HG03575 (cell line): ENCODE results near the gene ABTB1.

Experiments
- ATAC-seq: cut with Tn5 transposase; IDR thresholded peaks from one replicate; pipeline ENCODE4 v1.9.1; 2021; ENCODE audit not compliant: unreplicated experiment, insufficient number of reproducible peaks, low FRiP score; ENCODE audit errors: extremely low read depth

The ABTB1 gene

DNA sequence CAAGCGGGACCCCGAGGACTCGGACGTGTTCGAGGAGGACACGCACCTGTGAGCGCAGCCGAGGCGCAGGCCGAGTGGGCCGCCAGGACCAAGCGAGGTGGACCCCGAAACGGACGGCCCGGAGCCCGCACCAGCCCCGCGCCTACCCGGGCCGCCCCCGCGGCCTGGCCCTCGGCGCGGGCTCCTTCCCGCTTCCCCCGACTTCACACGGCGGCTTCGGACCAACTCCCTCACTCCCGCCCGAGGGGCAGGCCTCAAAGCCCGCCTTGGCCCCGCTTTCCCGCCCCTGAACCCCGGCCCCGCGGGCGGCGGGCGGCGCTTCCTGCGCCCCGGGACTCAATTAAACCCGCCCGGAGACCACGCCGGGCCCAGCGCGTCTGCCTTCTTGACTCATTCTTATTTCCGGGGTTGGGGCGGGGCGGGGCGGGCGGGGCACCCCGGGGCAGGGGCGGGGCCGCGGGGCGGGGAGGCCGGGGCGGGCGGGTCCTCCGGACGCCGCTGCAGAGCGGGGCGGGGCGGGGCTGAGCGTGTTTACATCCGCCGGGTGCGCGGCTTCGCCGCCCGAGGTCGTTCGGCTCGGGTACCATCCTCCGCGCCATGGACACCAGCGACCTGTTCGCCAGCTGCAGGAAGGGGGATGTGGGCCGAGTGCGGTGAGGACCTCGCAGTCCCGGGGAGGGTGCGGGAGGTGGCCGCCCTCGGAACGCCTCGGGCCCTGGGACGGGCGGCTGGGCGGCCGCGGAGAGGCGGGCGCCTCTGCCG lies at the start of gene ABTB1:
Gene ABTB1, plus strand, starts transcription at position 524 of the 762 bp plus-strand sequence. Its CDS starts 74 bp downstream, at position 598.
- no peak for ATAC-seq

DNA sequence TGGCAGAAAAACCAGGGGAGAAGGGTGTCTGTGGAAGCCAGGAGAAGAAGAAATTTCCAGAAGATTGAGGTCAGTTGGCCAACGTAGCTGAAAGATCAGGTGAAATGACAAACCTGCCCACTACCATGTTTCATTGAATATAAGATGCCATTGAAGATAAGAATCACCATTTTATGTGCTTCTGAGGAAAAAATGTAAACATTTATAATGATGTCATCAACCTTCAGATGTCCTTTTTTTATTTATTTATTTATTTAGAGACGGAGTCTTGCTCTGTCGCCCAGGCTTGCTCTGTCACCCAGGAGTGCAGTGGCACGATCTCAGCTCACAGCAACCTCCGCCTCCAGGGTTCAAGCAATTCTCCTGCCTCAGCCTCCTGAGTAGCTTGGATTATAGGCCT lies 48.7 kb upstream of the ABTB1 start:
- no peak for ATAC-seq

DNA sequence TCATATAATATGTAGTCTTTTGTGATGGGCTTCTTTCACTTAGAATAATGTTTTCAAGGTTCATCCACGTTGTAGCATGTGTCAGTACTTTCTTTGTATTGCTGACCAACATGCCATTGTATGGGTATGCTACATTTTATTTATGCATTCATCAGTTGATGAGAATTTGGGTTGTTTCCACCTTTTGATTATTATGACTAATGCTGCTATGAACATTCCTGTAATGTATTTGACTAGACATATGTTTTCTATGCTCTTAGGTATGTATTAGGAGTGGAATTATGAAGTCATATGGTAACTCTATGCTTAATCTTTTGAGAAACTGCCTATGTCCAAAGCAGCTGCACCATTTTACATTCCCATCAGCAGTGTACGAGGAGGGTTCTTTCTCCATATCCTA lies 46.9 kb upstream of the ABTB1 start:
- no peak for ATAC-seq

DNA sequence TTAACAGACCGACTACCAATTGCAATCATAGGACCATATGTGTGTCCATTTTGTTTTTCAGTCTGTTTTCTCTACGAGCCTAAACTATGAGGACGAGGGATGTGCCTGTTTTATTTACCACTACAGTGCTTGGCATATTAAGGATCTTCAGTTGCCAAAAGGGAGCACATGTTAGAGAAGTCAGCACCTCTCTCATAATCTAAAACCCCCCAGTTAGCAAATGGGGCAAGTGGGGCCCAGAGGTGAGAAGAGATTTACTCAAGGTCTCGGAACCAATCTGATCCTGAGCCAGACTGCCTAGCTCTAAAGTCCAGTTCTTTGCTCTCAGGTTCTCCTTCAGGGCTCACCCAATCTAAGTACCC lies 44.3 kb upstream of the ABTB1 start:
- no peak for ATAC-seq

DNA sequence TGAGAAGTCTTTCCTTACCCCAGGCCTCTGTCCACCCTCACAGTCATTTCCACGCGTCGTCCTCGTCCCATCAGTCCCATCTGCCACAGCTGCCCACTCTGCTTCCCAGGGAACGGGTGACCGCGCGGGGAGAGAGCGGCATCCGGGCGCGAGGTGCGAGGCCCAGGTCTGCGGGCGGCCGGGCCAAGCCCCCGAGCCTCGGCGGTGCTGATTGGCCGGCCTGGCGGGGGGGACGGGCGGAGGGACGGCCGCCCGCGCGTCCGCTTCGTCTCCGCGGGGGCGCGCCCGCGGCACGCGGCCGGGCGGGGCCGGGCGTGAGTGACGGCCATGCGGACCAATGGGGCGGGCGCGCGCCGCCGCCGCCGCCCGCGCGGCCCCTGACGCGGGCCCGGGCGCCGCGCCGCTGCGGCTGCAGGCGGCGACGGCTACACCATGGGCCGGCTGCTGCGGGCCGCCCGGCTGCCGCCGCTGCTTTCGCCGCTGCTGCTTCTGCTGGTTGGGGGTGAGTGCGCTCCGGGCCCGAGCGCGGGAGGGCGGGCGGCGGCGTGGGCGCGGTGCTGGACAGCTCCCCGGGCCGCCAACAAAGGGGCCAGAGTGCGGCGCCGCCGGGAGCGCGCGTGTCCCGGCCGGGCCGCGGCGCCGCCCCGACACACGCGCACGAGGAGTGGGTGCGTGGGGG lies 43.8 kb upstream of the ABTB1 start, which contains the start of gene PODXL2:
Gene PODXL2, plus strand, starts transcription at position 398 of the 679 bp plus-strand sequence. Its CDS starts 35 bp downstream, at position 433.
- ATAC-seq = no peak

DNA sequence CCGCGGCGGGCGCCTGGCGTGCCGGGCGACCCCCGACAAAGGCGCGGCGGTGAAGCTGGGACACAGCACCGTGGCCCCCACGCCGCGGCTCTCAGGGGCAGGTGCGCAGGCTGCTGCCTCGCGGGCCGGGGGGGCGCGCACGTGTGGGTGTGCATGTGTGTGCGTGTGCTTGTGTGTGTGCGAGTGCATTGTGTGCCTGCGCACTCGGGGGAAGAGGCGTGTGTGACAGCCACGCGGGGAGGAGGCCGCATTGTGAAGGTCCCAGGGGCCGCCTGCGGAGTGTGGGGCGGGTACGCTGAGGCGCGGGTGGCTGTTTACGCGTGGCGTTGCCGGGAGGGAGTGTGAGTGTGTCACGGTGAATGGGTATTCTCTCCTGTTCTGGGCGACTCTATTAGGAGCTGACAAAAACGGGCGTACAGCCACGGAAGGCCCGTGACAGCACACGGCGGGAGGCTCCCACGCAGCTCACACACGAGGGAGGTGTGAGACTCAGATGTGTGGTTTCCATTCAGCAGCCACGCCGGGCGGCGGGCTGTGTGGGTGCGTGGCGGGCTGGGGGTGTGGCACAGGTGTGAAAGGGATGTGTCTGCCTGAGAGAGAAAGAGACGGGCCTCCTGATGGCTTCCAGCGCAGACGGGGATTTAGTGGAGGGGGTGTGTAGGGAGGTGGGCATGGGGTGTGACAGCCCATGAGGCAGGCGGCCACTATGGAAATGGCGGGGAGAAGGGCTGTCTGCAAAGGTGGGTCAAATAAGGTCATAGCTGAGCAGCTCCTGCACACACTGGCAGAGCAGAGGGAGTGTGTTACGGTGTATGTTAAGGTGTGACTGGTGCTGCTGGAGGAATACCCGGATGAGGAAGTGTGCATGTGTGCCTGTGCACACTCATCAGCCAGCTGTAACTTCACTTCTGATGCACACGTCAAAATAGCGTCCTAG lies 43.0 kb upstream of the ABTB1 start:
- ATAC-seq = no peak

DNA sequence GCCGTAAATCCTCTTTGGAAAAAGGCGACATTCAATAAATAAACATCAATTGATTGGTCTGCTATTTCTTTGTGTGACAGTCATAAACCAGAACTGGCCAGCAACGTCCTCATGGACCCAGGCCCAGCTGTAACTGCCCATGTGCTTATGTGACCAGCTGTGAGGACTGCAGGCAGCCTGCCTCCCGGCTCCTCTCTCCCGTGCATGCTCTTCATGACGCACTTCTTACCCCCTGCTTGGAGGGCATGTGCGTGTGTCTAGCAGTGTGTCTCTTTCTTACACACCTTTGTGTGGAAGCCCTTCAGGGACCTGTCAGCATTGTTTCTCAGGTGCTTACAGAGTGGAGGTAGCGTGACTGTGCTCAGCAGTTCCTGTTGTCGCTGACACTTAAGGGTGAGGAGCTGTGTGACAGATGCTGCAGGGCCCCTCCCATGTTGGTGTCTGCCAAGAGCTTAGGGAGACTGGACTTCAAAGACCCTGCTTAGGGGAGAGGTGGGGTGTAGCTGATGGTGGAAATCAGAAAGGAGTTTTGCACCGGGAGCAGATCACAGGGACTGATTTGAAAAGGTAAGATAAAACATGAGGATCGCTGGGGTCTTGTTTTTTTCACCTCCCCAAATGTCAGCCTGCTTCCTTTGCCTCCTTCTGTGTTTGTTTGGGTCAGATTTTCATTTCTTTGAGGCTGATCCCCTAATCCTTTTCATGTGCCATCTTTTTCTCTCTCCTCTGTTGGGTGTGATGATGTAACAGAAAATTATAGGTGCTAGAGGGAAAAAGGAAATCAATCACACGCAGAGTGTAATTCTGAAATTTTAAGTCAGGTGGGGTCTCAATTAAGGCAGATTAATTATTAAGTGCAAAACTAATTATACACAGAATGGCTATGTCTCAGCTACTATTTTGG lies 41.7 kb upstream of the ABTB1 start:
- no peak for ATAC-seq

DNA sequence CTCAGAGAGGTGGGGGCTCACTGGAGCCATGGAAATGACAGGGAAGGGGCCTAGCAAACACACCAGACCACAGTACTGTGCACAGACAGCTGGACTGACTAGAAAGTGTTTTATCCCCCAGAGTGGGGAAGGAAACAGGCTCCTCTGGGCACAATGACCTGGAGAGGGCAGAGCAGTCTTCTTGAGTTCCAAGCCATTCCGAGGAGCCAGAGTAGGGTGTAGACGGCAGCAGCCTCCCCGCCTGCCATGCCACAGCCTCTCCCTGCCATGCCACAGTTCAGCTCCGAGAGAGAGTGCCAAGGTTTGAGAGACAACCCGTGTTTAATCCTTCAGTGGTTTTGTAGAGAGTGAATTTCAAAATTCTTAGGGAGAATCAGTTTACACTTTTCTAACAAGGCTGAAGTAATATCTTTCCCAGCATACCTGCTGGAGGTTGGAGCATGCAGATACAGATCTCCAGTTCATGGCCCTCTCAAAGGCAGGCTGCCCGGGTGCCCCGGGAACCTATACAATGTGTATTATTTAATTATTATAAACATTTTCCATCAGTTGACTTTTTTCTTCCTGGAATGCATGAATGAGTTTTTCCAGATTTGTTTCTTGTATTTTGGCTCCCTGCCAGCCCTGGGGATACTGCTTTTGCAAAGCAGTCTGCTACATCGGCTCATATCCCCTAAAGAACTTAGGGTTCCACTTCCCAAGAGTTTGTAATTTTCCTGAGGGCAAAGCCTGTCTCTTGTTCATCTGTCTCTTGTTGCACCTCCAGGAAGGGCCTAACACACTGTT lies 40.5 kb upstream of the ABTB1 start:
- no peak for ATAC-seq

DNA sequence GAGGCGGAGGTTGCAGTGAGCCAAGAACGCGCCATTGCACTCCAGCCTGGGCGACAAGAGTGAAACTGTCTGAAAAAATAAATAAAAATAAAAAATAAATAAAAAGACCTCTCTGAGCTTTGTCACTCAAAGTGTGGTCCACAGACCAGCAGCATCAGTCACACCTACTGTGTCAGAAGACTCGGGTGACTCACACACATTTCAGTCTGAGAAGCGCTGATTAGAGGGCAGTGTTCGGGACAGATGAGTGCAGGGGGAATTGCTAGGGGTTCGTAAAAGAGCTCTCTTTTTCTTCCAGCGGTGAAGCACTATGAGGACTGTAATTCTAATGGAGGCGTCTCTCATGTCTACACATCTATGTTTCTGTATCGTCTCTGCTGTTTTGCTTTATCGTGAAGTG lies 38.1 kb upstream of the ABTB1 start:
- no peak for ATAC-seq

DNA sequence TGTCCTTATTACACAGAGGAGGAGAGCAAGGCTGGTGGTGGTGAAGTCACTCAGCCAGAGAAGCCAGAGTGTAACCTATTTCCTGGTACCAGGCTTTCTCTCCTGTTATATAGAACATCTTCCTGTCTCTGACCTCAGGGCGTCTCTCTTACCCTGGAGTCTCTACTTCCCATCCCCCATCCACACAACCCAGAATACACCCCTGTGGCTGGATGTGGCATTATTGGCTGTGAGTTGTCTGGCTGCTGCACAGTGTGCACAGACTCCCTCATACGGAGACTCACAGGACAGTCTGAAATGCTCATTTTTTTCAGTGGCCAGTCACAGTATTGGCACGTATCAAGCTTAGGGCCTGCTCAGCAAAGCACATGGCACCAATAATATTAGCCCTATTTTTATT lies 35.2 kb upstream of the ABTB1 start:
- no peak for ATAC-seq

DNA sequence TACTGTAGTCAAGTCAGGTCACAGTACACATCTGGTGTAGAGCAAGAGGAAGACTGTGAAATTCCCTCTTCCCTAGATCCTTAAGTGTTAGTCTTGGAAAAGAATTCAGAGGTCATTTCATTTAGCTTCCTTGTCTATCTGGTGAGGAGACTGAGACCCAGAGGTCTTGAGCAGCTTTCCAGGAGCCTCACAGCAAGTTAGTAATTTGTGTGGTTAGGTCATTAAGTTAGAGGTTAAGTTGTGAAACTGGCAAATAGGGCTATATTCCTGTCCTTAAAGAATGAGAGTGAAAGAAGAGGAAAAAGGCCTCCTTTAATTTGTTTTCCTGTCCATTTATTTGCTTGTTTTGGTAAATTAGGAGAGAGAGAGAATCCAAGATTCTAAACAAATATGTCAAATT lies 34.8 kb upstream of the ABTB1 start:
- no peak for ATAC-seq

DNA sequence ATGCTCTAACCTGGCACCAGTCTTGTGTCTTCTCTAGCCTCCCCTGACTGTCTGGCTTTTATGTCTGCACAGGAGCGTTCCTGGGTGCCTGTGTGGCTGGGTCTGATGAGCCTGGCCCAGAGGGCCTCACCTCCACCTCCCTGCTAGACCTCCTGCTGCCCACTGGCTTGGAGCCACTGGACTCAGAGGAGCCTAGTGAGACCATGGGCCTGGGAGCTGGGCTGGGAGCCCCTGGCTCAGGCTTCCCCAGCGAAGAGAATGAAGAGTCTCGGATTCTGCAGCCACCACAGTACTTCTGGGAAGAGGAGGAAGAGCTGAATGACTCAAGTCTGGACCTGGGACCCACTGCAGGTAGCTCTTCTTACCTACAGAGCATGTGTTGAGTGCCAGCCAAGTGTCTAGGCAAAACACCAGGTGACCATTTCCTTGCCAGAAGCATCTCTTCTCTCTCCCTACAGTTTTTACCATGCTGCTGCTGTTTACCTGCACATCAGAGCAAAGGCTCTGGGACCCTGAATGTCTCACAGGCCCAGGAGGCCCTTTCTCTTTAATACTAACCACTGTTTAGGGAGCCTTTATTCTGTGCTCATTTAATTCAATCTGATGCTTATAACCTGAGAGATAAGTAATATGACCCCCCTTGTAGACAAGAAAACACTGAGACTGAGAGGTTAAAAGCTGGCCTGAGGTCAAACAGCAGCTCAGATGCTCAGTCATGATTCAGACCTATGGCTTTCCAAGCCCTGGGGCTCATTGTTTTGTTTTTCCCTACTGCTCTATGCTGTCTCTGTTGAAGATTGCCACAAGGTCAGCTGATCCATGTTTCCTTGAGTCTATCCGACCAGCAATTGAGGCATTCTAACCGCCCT lies 33.3 kb upstream of the ABTB1 start:
- no peak for ATAC-seq

DNA sequence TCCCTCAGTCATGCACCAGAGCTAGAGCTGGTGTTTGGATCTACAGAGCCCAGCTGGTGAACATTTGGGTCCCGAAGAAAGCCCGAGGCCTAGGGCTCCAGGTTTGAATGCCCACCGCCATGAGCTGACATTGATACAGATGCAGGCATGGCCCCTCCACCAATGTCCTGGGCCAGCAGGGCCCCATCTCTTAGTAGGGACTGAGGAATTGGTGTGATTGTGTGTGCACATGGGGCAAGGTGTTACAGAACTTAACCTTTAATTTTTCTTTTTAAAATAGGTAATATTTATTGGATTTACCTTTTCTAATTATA lies 32.8 kb upstream of the ABTB1 start:
- no peak for ATAC-seq

DNA sequence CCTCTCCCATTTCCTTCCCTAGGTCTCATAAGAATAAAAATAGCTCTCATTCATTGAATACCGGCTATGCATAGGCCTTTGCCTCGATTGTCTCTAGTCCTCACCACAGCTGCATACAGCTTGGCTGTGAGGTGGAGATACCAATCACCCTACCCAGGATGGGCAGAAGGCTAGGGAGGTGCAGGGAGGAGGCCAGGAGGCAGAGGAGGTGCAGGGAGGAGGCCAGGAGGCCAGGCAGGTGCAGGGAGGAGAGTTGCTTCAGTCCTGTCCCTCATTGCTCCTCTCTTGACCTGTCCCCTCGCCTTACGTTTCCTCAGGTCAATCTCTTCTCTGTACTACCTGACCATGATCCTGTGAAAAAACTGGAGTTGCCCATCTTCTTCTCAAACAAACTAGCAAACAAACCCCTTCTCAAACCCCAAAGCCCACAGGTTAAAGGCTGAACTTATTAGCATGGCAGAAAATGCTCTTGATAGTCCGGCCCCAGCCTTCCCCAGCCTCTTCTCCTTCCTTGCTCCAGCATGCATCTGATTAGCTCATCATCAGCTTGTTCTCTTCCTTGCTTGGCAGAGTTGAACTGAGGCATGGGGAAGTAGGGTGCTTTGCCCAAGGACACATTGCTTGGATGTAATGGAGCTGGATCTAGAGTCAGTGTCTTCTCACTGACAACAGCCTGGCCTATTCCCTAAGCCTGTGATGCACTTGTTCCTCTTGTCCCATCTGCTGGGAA lies 27.9 kb upstream of the ABTB1 start:
- ATAC-seq = no peak

DNA sequence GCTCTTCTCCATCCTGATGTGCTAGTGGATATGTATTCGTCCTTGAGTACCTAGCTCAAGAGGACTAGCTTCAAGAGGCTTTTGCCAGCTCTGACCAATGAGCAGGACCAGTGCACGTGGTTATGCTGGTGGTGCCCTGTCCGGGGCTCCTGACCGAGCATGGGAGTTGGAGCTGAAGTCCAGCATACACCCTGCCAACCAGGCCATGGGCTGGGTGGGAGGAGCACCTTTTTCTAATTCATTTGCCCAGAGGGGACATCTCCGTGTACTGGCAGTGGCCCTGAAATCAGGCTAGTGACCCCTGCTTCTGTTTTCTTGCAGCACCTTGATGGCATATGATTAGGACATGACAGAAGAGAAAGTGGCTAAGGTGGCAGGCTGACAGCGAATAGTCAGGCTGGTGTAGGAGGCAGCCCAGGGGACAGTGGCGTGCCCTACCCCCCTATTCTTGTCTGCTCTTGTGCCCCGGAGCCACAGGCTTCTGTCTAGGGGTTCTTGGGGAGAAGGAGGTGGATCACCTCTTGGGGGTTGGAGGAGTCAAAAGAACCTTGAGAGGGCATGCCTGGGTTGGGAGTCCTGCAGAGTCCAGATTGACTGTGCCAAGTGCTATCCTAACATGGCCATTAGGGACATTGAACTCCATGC lies 27.3 kb upstream of the ABTB1 start:
- ATAC-seq = no peak

DNA sequence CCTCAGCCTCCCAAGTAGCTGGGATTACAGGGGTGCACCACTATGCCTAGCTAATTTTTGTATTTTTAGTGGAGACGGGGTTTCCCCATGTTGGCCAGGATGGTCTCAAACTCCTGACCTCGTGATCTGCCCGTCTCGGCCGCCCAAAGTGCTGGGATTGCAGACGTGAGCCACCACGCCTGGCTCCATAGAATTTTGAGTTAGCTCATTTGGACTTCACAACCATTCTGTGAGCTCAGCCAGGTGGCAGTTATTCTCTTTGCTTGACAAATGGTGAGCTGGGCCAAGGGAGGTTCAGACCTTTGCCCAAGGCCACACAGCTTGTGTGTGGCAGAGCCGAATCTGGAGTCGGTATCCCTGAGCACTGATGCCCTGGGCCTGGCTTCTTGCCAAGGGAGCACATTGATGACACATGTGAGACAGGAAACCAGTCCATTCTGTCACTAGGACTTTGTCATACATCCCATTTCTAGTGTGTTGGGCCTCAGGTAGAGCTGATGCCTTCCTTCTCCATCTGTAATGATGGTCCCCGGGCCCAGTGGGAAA lies 26.2 kb upstream of the ABTB1 start:
- no peak for ATAC-seq
